HG03097 (cell line): ENCODE measurements around the gene ARHGAP42.

Experiments used
- ATAC-seq: cut with Tn5 transposase; IDR thresholded peaks from one replicate; pipeline ENCODE4 v1.9.1; 2021; ENCODE audit not compliant: unreplicated experiment, low FRiP score

The ARHGAP42 gene

GRCh38 chr11:100681064-100681502 is 6.0 kb upstream of the ARHGAP42 start:
- ATAC-seq, result peak; percentile 99

- ATAC-seq, result no peak
Measured at GRCh38 chr11:100682247-100682969, 4.7 kb upstream of the ARHGAP42 start.

GRCh38 chr11:100683126-100683525 is 4.0 kb upstream of the ARHGAP42 start:
- no peak for ATAC-seq

- peak; percentile 31 for ATAC-seq
Measured at GRCh38 chr11:100684101-100685065, 2.7 kb upstream of the ARHGAP42 start.

GRCh38 chr11:100686476-100687053 is 523 bp upstream of the ARHGAP42 start:
- ATAC-seq, result no peak

- peak; percentile 54 for ATAC-seq
Measured at GRCh38 chr11:100687630-100688395, 725 bp downstream of the ARHGAP42 start.

- ATAC-seq, result no peak
Measured at GRCh38 chr11:100689141-100689540, 2.1 kb downstream of the ARHGAP42 start.

- no peak for ATAC-seq
Measured at GRCh38 chr11:100691896-100692653, 5.0 kb downstream of the ARHGAP42 start.

GRCh38 chr11:100695911-100696310 is 8.8 kb downstream of the ARHGAP42 start:
- no peak for ATAC-seq

GRCh38 chr11:100703139-100703538 is 16.1 kb downstream of the ARHGAP42 start:
- ATAC-seq, result no peak

- no peak for ATAC-seq
Measured at GRCh38 chr11:100703801-100704575, 16.9 kb downstream of the ARHGAP42 start.

GRCh38 chr11:100705447-100705846 is 18.4 kb downstream of the ARHGAP42 start:
- ATAC-seq, result no peak

GRCh38 chr11:100706179-100706578 is 19.1 kb downstream of the ARHGAP42 start:
- peak; percentile 70 for ATAC-seq

- ATAC-seq, result no peak
Measured at GRCh38 chr11:100709233-100709957, 22.3 kb downstream of the ARHGAP42 start.

- ATAC-seq, result no peak
Measured at GRCh38 chr11:100711984-100712383, 24.9 kb downstream of the ARHGAP42 start.

- ATAC-seq, result no peak
Measured at GRCh38 chr11:100712583-100712982, 25.5 kb downstream of the ARHGAP42 start.

- ATAC-seq, result no peak
Measured at GRCh38 chr11:100715165-100715761, 28.2 kb downstream of the ARHGAP42 start.

- no peak for ATAC-seq
Measured at GRCh38 chr11:100716838-100717237, 29.8 kb downstream of the ARHGAP42 start.
